DOHH2 (cell line): Measurements from ENCODE around the gene PCNX2.

Source experiments
- H3F3A ChIP-seq: fragments of 200-600 bp; sonication (generic), shearing (Covaris generic); 2 replicates; pipeline ENCODE4 v1.6.0; 2016; ENCODE audit warnings: antibody characterized with exemption, mild to moderate bottlenecking; ENCODE audit not compliant: control insufficient read depth, insufficient read depth
- H3K27ac ChIP-seq: fragments of 200-600 bp; sonication (generic); 2 replicates; pipeline ENCODE4 v1.5.1; 2014; ENCODE audit warnings: low read depth, mild to moderate bottlenecking, low read length, moderate library complexity
- H3K27me3 ChIP-seq: fragments of 200-600 bp; sonication (generic); 2 replicates; pipeline ENCODE4 v1.6.1; 2014; ENCODE audit warnings: mild to moderate bottlenecking, low read length, mixed read lengths; ENCODE audit not compliant: control insufficient read depth
- H3K36me3 ChIP-seq: fragments of 200-600 bp; sonication (generic); 2 replicates; pipeline ENCODE4 v1.6.1; 2014; ENCODE audit warnings: mild to moderate bottlenecking, low read length, moderate library complexity, mixed read lengths; ENCODE audit not compliant: control insufficient read depth
- H3K4me1 ChIP-seq: fragments of 200-600 bp; sonication (generic); 2 replicates; pipeline ENCODE4 v1.6.1; 2014; ENCODE audit warnings: mild to moderate bottlenecking, low read length, mixed read lengths; ENCODE audit not compliant: control insufficient read depth
- H3K4me2 ChIP-seq: fragments of 200-600 bp; sonication (generic); 2 replicates; pipeline ENCODE4 v1.6.0; 2014; ENCODE audit warnings: mild to moderate bottlenecking, low read length, moderate library complexity
- H3K4me3 ChIP-seq: fragments of 200-600 bp; sonication (generic); 2 replicates; pipeline ENCODE4 v1.5.1; 2014; ENCODE audit warnings: mild to moderate bottlenecking, low read length, mixed read lengths
- H3K79me2 ChIP-seq: fragments of 200-600 bp; sonication (generic); 2 replicates; pipeline ENCODE4 v1.6.1; 2014; ENCODE audit warnings: mild to moderate bottlenecking, low read length, mixed read lengths; ENCODE audit not compliant: control insufficient read depth
- H3K9me2 ChIP-seq: fragments of 200-600 bp; sonication (generic); replicated peaks from 2 replicates; pipeline ENCODE4 v1.6.1; 2014; ENCODE audit warnings: mild to moderate bottlenecking, low read length, mixed read lengths; ENCODE audit not compliant: control insufficient read depth
- H3K9me3 ChIP-seq: fragments of 200-600 bp; sonication (generic); 2 replicates; pipeline ENCODE4 v1.6.1; 2014; ENCODE audit warnings: antibody characterized with exemption, low read length, mixed read lengths; ENCODE audit not compliant: control insufficient read depth, insufficient read depth
- H4K20me1 ChIP-seq: fragments of 200-600 bp; sonication (generic); 2 replicates; pipeline ENCODE4 v1.6.0; 2014; ENCODE audit warnings: low read depth, mild to moderate bottlenecking, antibody characterized with exemption, low read length, moderate library complexity; ENCODE audit not compliant: control insufficient read depth, insufficient read depth
- EZH2phosphoT487 ChIP-seq: fragments of 200-600 bp; sonication (generic); IDR thresholded peaks from 2 replicates; pipeline ENCODE4 v1.6.1; 2017; ENCODE audit warnings: borderline replicate concordance, mild to moderate bottlenecking, antibody characterized with exemption, low read length, moderate library complexity, mixed read lengths
- TF ChIP-seq, protein P1 (sequence below): fragments of 200-600 bp; sonication (generic); IDR thresholded peaks from one replicate; pipeline ENCODE4 v1.5.1; 2014; ENCODE audit warnings: antibody characterized with exemption, mild to moderate bottlenecking, low read depth, low read length; ENCODE audit not compliant: poor library complexity, severe bottlenecking

The PCNX2 gene

DNA sequence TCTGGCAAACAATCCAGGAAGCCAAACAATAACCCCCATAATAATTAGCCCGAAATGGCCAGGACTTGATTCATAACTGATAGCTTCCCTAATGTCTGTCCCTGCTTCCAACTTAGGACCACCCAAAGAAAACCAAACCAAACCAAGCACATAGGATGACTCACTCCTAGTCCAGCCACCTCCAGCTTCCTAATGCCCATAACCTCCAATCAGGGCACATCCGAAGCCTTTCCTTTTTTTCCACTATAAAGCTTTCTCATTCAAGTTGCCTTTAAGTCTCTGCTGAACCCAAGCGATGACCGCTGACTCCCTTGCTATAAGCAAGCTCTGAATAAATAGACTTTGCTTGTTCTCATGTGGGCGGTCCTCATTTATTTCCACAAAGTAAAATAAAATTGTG, 40.4 kb downstream of the PCNX2 start:
- no peak overlapping the region for H3K4me2 ChIP-seq
- H3K9me2 ChIP-seq = no peaks in the 10 kb centered on the region
- no peaks in the 10 kb centered on the region for H3K79me2 ChIP-seq
- no peaks in the 10 kb centered on the region for H4K20me1 ChIP-seq
- no peak overlapping the region for H3K4me3 ChIP-seq
- no peak for TF ChIP-seq EZH2phosphoT487
- TF ChIP-seq, protein P1, sequence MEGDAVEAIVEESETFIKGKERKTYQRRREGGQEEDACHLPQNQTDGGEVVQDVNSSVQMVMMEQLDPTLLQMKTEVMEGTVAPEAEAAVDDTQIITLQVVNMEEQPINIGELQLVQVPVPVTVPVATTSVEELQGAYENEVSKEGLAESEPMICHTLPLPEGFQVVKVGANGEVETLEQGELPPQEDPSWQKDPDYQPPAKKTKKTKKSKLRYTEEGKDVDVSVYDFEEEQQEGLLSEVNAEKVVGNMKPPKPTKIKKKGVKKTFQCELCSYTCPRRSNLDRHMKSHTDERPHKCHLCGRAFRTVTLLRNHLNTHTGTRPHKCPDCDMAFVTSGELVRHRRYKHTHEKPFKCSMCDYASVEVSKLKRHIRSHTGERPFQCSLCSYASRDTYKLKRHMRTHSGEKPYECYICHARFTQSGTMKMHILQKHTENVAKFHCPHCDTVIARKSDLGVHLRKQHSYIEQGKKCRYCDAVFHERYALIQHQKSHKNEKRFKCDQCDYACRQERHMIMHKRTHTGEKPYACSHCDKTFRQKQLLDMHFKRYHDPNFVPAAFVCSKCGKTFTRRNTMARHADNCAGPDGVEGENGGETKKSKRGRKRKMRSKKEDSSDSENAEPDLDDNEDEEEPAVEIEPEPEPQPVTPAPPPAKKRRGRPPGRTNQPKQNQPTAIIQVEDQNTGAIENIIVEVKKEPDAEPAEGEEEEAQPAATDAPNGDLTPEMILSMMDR = no peak
- no peaks in the 10 kb centered on the region for H3K9me3 ChIP-seq
- H3K36me3 ChIP-seq = peaks cover 11% of the 10 kb centered on the region
- no peak overlapping the region for H3K27ac ChIP-seq
- H3K27me3 ChIP-seq = no peaks in the 10 kb centered on the region
- H3F3A ChIP-seq = no peaks in the 10 kb centered on the region
- no peaks in the 10 kb centered on the region for H3K4me1 ChIP-seq

GRCh38 chr1:233253832-233254331, 41.6 kb downstream of the PCNX2 start:
- Histone ChIP-seq H3K79me2 (no peaks in the 10 kb centered on the region), H3K9me2 (no peaks in the 10 kb centered on the region), H3K27me3 (no peaks in the 10 kb centered on the region), H3K4me2 (no peak overlapping the region), H3K4me1 (no peaks in the 10 kb centered on the region), H4K20me1 (no peaks in the 10 kb centered on the region), H3F3A (no peaks in the 10 kb centered on the region), H3K27ac (no peak overlapping the region), H3K4me3 (no peak overlapping the region), H3K9me3 (no peaks in the 10 kb centered on the region), H3K36me3 (peaks cover 6% of the 10 kb centered on the region)
- TF ChIP-seq, protein P1 = no peak
- no peak for TF ChIP-seq EZH2phosphoT487

DNA sequence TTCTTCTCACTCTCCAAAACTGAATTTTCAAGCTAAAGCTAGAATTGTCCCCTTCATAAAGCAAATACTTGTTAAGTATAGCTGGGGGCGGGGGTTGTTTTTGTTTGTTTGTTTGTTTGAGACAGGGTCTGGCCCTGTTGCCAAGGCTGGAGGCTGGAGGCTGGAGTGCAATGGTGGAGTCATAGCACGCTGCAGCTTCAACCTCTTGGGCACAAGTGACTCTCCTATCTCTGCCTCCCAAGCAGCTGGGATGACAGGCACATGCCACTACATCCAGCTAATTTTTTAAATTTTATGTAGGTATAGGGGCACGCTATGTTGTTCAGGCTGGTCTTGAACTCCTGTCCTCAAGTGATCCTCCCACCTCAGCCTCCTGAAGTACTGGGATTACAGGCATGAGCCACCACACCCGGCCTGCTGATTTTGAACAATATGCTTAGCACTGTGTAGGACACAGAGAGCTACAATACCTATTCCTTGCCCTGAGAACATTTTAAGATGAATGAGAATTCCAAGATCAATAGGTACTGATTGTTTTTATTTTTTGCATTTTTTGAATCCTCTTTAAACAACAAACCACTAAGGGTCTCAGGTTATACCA, 42.2 kb downstream of the PCNX2 start:
- Histone ChIP-seq H3F3A (no peaks in the 10 kb centered on the region), H4K20me1 (no peaks in the 10 kb centered on the region), H3K4me2 (no peak overlapping the region), H3K4me1 (no peaks in the 10 kb centered on the region), H3K9me3 (no peaks in the 10 kb centered on the region), H3K79me2 (no peaks in the 10 kb centered on the region), H3K27me3 (no peaks in the 10 kb centered on the region), H3K4me3 (no peak overlapping the region), H3K27ac (no peak overlapping the region), H3K36me3 (peaks cover 3% of the 10 kb centered on the region; the same call in 1 of the 2 replicates), H3K9me2 (no peaks in the 10 kb centered on the region)
- no peak for TF ChIP-seq EZH2phosphoT487

GRCh38 chr1:233252441-233252840, 43.1 kb downstream of the PCNX2 start:
- H3K36me3 ChIP-seq = 0 out of 2 replicates have a peak, but pooled peaks cover 3% of the 10 kb centered on the region
- no peaks in the 10 kb centered on the region for H4K20me1 ChIP-seq

More at GRCh38 chr1:233252441-233252840, 43.1 kb downstream of the PCNX2 start:
- TF ChIP-seq, protein P1 = no peak
- no peak for TF ChIP-seq EZH2phosphoT487
- H3K9me2 ChIP-seq = no peaks in the 10 kb centered on the region
- no peaks in the 10 kb centered on the region for H3K9me3 ChIP-seq
- no peaks in the 10 kb centered on the region for H3K79me2 ChIP-seq
- no peak overlapping the region for H3K4me3 ChIP-seq
- H3K27ac ChIP-seq = no peak overlapping the region
- no peaks in the 10 kb centered on the region for H3F3A ChIP-seq
- H3K4me1 ChIP-seq = no peaks in the 10 kb centered on the region
- H3K27me3 ChIP-seq = no peaks in the 10 kb centered on the region
- H3K4me2 ChIP-seq = no peak overlapping the region
